ENCODE data around the gene ATP9A.

Gene ATP9A

DNA sequence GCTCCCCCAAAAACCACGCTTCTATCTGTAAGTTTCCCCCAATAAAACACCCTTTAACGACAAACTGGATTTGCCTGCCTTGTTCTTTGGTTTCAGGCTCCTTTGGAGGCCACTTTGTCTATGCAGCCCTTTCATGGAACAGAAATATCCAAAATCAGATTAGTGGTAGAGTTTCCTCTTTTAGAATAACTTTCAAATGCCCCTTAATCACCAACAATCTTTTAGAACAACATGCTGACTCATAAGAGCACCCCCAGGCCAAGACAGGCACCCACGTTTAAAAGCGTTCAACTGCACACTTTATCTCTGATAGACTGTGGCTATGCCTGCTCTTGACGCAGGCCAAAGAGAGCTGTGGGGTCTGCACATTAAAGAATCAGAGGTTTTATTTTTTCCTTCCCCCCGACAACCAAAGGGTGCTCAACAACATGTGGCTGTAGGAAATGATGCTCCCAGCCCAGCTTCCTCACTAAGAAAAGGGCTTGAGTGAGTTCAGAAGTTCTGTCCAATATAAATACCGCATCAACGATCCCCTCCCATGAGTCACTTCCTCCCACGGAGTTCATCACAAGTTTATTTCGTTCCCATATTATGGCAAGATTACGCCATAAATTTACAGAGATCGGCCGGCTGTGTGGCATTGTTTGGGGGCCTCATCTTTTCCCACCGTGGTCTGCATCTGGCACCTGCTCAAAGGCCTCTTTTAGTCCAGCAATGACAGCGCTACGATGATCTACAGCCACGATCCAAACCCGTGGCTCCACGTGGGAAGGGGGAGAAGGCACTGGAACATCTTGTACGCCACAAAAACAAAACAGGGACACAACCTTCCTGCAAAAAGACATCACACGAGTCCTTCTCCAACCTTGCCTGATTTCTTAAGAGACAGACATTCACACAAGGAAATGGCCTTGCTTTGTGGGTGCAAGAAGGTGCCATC is 136.9 kb downstream of the ATP9A start (continued):
- TF ChIP-seq, protein P1, sequence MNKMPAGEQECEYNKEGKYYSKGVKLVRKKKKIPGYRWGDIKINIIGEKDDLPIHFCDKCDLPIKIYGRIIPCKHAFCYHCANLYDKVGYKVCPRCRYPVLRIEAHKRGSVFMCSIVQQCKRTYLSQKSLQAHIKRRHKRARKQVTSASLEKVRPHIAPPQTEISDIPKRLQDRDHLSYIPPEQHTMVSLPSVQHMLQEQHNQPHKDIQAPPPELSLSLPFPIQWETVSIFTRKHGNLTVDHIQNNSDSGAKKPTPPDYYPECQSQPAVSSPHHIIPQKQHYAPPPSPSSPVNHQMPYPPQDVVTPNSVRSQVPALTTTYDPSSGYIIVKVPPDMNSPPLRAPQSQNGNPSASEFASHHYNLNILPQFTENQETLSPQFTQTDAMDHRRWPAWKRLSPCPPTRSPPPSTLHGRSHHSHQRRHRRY (tag by site-specific recombination; IDR thresholded peaks at IDR 0.05), result no peak
- TF ChIP-seq ZNF140 (tag by site-specific recombination; IDR thresholded peaks at IDR 0.05), result no peak
- no peak for TF ChIP-seq ZNF549 (tag by site-specific recombination; IDR thresholded peaks at IDR 0.05)
- TF ChIP-seq, protein P2, sequence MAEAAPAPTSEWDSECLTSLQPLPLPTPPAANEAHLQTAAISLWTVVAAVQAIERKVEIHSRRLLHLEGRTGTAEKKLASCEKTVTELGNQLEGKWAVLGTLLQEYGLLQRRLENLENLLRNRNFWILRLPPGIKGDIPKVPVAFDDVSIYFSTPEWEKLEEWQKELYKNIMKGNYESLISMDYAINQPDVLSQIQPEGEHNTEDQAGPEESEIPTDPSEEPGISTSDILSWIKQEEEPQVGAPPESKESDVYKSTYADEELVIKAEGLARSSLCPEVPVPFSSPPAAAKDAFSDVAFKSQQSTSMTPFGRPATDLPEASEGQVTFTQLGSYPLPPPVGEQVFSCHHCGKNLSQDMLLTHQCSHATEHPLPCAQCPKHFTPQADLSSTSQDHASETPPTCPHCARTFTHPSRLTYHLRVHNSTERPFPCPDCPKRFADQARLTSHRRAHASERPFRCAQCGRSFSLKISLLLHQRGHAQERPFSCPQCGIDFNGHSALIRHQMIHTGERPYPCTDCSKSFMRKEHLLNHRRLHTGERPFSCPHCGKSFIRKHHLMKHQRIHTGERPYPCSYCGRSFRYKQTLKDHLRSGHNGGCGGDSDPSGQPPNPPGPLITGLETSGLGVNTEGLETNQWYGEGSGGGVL (tag by site-specific recombination; IDR thresholded peaks at IDR 0.05), result no peak
- TF ChIP-seq ZNF530 (tag by site-specific recombination; IDR thresholded peaks at IDR 0.05; ENCODE audit: low read depth), result no peak
- no peak for TF ChIP-seq GLIS2 (tag by site-specific recombination; IDR thresholded peaks at IDR 0.05)
- TF ChIP-seq, protein P3, sequence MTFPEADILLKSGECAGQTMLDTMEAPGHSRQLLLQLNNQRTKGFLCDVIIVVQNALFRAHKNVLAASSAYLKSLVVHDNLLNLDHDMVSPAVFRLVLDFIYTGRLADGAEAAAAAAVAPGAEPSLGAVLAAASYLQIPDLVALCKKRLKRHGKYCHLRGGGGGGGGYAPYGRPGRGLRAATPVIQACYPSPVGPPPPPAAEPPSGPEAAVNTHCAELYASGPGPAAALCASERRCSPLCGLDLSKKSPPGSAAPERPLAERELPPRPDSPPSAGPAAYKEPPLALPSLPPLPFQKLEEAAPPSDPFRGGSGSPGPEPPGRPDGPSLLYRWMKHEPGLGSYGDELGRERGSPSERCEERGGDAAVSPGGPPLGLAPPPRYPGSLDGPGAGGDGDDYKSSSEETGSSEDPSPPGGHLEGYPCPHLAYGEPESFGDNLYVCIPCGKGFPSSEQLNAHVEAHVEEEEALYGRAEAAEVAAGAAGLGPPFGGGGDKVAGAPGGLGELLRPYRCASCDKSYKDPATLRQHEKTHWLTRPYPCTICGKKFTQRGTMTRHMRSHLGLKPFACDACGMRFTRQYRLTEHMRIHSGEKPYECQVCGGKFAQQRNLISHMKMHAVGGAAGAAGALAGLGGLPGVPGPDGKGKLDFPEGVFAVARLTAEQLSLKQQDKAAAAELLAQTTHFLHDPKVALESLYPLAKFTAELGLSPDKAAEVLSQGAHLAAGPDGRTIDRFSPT (tag by site-specific recombination; IDR thresholded peaks at IDR 0.05), result 0 out of 2 replicates have a peak, but pooled peaks have one; percentile 29
- TF ChIP-seq ZEB2 (tag by site-specific recombination; IDR thresholded peaks at IDR 0.05), result peak; percentile 49; the same call in 1 of the 2 replicates

DNA sequence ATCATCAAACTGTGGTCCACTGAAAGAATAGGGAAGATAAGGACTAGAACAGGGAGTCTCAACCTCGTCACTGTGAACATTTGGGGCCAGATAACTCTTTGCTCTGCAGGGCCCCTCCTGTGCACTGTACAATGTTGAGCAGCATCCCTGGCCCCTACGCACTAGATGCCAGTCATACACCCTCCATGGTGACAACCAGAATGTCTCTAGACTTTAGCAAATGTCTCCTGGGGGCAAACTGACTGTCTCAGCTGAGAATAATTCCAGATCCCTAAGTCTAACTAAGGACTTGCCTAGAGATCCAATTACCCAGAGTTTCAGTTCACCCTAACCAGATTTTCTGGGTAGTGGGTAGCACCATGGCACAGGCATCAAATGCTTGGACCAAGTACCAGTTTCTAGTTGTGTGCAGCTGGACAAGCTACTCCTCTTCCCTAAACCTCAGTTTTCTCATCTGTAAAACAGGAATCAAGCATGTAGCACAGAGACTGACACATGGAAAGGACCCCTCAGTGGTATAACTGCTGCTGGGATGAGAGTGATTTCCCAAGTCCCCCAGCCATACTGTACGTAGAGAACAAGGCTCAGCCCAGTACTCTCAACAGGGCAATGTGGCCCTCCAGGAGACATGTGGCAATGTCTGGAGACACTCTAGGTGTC is 138.7 kb downstream of the ATP9A start:
- Histone ChIP-seq H3K36me3 (ENCODE audit: control insufficient read depth in 2 of 2, insufficient read depth in 1 of 2, low read length in 2 of 2) (peaks cover 0 to 17% of the 10 kb centered on the region in 2 experiments; a peak in 2 of 3 replicates), H3K9me3 (ENCODE audit: control insufficient read depth, insufficient read depth, low read depth, low read length) (no peaks in the 10 kb centered on the region), H3K4me1 (ENCODE audit: control insufficient read depth, insufficient read depth, low read length) (peaks cover 10% of the 10 kb centered on the region), H3K4me3 (ENCODE audit: low read depth, low read length) (no peak overlapping the region), H3K27ac (ENCODE audit: extremely low read depth, low read depth, low read length) (no peak overlapping the region)
- POLR2A ChIA-PET, result no interaction called here
- CTCF ChIA-PET, result interaction anchor here (0.7 kb wide), 1 partner anchor 176 kb away, joined by 4 read pairs; no protein-coding TSS in a partner anchor
- no peak for TF ChIP-seq ZNF19 (tag by site-specific recombination; IDR thresholded peaks at IDR 0.05; ENCODE audit: low read depth)
- no peak for TF ChIP-seq ZNF624 (tag by site-specific recombination; IDR thresholded peaks at IDR 0.05)
- TF ChIP-seq ZNF404 (tag by site-specific recombination; IDR thresholded peaks at IDR 0.05), result no peak
- TF ChIP-seq ZNF423 (tag by site-specific recombination; IDR thresholded peaks at IDR 0.05), result no peak
- no peak for TF ChIP-seq ZNF596 (tag by site-specific recombination; IDR thresholded peaks at IDR 0.05)
- TF ChIP-seq ZFP37 (tag by site-specific recombination; IDR thresholded peaks at IDR 0.05), result no peak
- TF ChIP-seq SP3 (tag by site-specific recombination; IDR thresholded peaks at IDR 0.05), result no peak
- TF ChIP-seq ZNF221 (tag by site-specific recombination; IDR thresholded peaks at IDR 0.05; ENCODE audit: borderline replicate concordance), result no peak
- no peak for TF ChIP-seq ZNF664 (tag by site-specific recombination; IDR thresholded peaks at IDR 0.05)
- TF ChIP-seq ZNF529 (tag by site-specific recombination; IDR thresholded peaks at IDR 0.05; ENCODE audit: insufficient replicate concordance), result no peak
- TF ChIP-seq, protein P4, sequence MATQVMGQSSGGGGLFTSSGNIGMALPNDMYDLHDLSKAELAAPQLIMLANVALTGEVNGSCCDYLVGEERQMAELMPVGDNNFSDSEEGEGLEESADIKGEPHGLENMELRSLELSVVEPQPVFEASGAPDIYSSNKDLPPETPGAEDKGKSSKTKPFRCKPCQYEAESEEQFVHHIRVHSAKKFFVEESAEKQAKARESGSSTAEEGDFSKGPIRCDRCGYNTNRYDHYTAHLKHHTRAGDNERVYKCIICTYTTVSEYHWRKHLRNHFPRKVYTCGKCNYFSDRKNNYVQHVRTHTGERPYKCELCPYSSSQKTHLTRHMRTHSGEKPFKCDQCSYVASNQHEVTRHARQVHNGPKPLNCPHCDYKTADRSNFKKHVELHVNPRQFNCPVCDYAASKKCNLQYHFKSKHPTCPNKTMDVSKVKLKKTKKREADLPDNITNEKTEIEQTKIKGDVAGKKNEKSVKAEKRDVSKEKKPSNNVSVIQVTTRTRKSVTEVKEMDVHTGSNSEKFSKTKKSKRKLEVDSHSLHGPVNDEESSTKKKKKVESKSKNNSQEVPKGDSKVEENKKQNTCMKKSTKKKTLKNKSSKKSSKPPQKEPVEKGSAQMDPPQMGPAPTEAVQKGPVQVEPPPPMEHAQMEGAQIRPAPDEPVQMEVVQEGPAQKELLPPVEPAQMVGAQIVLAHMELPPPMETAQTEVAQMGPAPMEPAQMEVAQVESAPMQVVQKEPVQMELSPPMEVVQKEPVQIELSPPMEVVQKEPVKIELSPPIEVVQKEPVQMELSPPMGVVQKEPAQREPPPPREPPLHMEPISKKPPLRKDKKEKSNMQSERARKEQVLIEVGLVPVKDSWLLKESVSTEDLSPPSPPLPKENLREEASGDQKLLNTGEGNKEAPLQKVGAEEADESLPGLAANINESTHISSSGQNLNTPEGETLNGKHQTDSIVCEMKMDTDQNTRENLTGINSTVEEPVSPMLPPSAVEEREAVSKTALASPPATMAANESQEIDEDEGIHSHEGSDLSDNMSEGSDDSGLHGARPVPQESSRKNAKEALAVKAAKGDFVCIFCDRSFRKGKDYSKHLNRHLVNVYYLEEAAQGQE (tag by site-specific recombination; IDR thresholded peaks at IDR 0.05), result no peak
- TF ChIP-seq, protein P5, sequence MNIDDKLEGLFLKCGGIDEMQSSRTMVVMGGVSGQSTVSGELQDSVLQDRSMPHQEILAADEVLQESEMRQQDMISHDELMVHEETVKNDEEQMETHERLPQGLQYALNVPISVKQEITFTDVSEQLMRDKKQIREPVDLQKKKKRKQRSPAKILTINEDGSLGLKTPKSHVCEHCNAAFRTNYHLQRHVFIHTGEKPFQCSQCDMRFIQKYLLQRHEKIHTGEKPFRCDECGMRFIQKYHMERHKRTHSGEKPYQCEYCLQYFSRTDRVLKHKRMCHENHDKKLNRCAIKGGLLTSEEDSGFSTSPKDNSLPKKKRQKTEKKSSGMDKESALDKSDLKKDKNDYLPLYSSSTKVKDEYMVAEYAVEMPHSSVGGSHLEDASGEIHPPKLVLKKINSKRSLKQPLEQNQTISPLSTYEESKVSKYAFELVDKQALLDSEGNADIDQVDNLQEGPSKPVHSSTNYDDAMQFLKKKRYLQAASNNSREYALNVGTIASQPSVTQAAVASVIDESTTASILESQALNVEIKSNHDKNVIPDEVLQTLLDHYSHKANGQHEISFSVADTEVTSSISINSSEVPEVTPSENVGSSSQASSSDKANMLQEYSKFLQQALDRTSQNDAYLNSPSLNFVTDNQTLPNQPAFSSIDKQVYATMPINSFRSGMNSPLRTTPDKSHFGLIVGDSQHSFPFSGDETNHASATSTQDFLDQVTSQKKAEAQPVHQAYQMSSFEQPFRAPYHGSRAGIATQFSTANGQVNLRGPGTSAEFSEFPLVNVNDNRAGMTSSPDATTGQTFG (tag by site-specific recombination; IDR thresholded peaks at IDR 0.05; ENCODE audit: borderline replicate concordance), result no peak
- no peak for TF ChIP-seq ZSCAN23 (tag by site-specific recombination; IDR thresholded peaks at IDR 0.05)
- no peak for TF ChIP-seq ZNF324 (tag by site-specific recombination; IDR thresholded peaks at IDR 0.05)
- no peak for TF ChIP-seq ZFP3 (tag by site-specific recombination; IDR thresholded peaks at IDR 0.05; ENCODE audit: low read depth)
- TF ChIP-seq ZNF157 (tag by site-specific recombination; IDR thresholded peaks at IDR 0.05), result no peak

Measured in HEK293 (cell line).